Activated T-cell treated with anti-CD3 and anti-CD28 coated beads, Interleukin-2, amount 50 U/mL, for 24 hours (primary cell): ENCODE data around the gene NKD2.
"Not testable (repeated sequence)": the region's sequence is repeated elsewhere in the genome, so short reads cannot be mapped to it uniquely, and the experiment has no call there.

Experiments
- DNase-seq: peaks from one replicate; pipeline ENCODE4 v3.0.0-alpha.2; 2020
- H3K27ac Mint-ChIP-seq: 2 replicates; pipeline ENCODE4 v1.8.0; 2020; ENCODE audit warnings: mild to moderate bottlenecking, mixed read lengths
- H3K27me3 Mint-ChIP-seq: 2 replicates; pipeline ENCODE4 v1.8.0; 2020; ENCODE audit warnings: mixed read lengths
- H3K36me3 Mint-ChIP-seq: 2 replicates; pipeline ENCODE4 v1.8.0; 2020; ENCODE audit warnings: low read depth, mixed read lengths
- H3K4me1 Mint-ChIP-seq: 2 replicates; pipeline ENCODE4 v1.8.0; 2020; ENCODE audit warnings: low read depth, mixed read lengths
- H3K4me3 Mint-ChIP-seq: 2 replicates; pipeline ENCODE4 v1.8.0; 2020; ENCODE audit warnings: mild to moderate bottlenecking, moderate library complexity, mixed read lengths
- H3K9me3 Mint-ChIP-seq: 2 replicates; pipeline ENCODE4 v1.8.0; 2020; ENCODE audit warnings: mixed read lengths

The NKD2 gene

GRCh38 chr5:1074226-1074625, 65.6 kb downstream of the NKD2 start:
- Mint-ChIP-seq H3K4me3 (no peak overlapping the region), H3K27me3 (no peaks in the 10 kb centered on the region), H3K36me3 (peaks cover 47% of the 10 kb centered on the region), H3K4me1 (no peaks in the 10 kb centered on the region), H3K27ac (no peak overlapping the region), H3K9me3 (no peaks in the 10 kb centered on the region)
- DNase-seq, result no peak

- H3K27me3 Mint-ChIP-seq, result no peaks in the 10 kb centered on the region
- no peaks in the 10 kb centered on the region for H3K4me1 Mint-ChIP-seq
- DNase-seq, result no peak
- no peak overlapping the region for H3K27ac Mint-ChIP-seq
- no peaks in the 10 kb centered on the region for H3K9me3 Mint-ChIP-seq
- peaks cover 50% of the 10 kb centered on the region for H3K36me3 Mint-ChIP-seq
- H3K4me3 Mint-ChIP-seq, result no peak overlapping the region
These were observed 66.4 kb downstream of the NKD2 start for GRCh38 chr5:1074816-1075554.

GRCh38 chr5:1075555-1075881, 66.9 kb downstream of the NKD2 start:
- DNase-seq, result no peak

GRCh38 chr5:1075931-1076330, 67.3 kb downstream of the NKD2 start:
- Mint-ChIP-seq H3K36me3 (peaks cover 56% of the 10 kb centered on the region), H3K27ac (no peak overlapping the region), H3K4me3 (no peak overlapping the region), H3K9me3 (no peaks in the 10 kb centered on the region), H3K27me3 (no peaks in the 10 kb centered on the region), H3K4me1 (no peaks in the 10 kb centered on the region)
- DNase-seq, result no peak

More at GRCh38 chr5:1075555-1075881, 66.9 kb downstream of the NKD2 start:
- Mint-ChIP-seq H3K36me3 (peaks cover 52% of the 10 kb centered on the region), H3K4me3 (no peak overlapping the region), H3K9me3 (no peaks in the 10 kb centered on the region), H3K27ac (no peak overlapping the region), H3K4me1 (no peaks in the 10 kb centered on the region), H3K27me3 (no peaks in the 10 kb centered on the region)

DNA sequence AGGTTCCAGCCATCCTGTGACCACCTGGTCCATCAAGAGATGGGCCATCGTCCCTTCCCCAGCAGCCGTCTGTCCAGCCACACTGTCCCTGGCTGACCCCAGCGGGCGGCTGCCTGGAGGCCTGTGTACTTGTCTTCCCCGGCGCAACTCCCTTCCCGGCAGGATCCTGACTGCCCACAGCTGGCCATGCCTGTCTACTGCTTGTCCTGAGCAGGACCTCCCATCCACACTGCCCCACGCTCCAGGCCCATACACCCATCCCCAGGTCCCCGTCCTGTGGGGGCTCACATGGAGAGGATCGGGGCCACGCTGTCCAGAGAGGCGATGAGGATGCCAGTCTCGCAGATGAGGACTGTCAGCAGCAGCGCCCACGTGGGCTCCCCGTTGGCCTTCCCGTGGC, 67.8 kb downstream of the NKD2 start:
- Mint-ChIP-seq H3K27me3 (no peaks in the 10 kb centered on the region), H3K27ac (no peak overlapping the region), H3K9me3 (no peaks in the 10 kb centered on the region), H3K4me1 (no peaks in the 10 kb centered on the region), H3K4me3 (no peak overlapping the region), H3K36me3 (peaks cover 61% of the 10 kb centered on the region)
- DNase-seq, result no peak

DNA sequence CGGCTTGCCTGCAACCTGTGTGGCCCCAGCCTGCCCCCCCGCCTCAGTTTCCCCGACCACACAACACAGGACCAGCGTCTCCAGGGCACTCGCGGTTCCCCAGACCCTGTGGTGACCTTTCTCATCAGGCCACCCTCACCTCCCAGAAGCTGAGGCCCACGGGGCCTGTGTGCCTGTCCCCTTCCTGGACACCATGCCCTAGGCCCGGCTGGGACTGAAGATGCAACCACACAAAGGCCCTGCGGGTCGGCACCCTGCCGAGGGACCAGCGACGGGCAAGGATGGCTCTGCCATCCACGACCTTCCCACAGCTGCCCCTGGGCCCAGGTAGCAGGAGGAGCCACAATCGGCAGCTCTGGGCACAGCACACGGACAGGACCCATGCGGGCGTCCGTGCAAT, 68.4 kb downstream of the NKD2 start:
- Mint-ChIP-seq H3K27ac (no peak overlapping the region), H3K4me3 (no peak overlapping the region), H3K9me3 (no peaks in the 10 kb centered on the region), H3K27me3 (no peaks in the 10 kb centered on the region), H3K36me3 (peaks cover 64% of the 10 kb centered on the region), H3K4me1 (no peaks in the 10 kb centered on the region)
- no peak for DNase-seq

DNA sequence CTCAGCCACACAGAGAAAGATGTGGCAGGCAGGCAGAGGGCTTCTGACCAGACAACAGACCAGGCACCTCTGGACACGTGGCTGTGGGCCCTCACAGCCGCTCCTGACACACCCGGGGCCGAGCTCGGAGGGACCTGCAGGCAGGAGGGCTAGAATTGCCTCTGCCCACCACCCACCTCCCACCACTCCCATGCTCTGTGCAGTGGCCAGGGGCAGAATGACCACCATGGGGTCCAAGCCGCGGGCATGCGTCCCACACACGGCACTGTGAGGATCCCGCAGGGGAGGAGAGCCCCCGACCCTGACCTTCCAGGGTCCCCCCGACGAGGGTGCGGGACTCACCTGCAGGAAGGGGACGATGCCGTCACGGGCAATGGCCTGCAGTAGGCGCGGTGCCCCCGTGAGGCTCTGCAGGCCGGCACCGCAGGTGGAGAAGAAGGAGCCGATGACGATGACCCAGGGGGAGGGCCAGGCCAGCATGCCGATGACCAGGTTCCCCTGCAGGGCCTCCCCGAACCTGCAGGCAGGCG, 69.0 kb downstream of the NKD2 start:
- no peaks in the 10 kb centered on the region for H3K27me3 Mint-ChIP-seq
- H3K9me3 Mint-ChIP-seq, result no peaks in the 10 kb centered on the region
- H3K27ac Mint-ChIP-seq, result no peak overlapping the region
- DNase-seq, result no peak
- H3K4me3 Mint-ChIP-seq, result no peak overlapping the region
- peaks cover 64% of the 10 kb centered on the region for H3K36me3 Mint-ChIP-seq
- H3K4me1 Mint-ChIP-seq, result no peaks in the 10 kb centered on the region

GRCh38 chr5:1078206-1078605, 69.6 kb downstream of the NKD2 start:
- Mint-ChIP-seq H3K27ac (peak overlapping the region; percentile 44), H3K4me1 (no peaks in the 10 kb centered on the region), H3K9me3 (no peaks in the 10 kb centered on the region), H3K27me3 (no peaks in the 10 kb centered on the region), H3K4me3 (no peak overlapping the region), H3K36me3 (peaks cover 68% of the 10 kb centered on the region)
- no peak for DNase-seq

- Mint-ChIP-seq H3K9me3 (no peaks in the 10 kb centered on the region), H3K4me1 (no peaks in the 10 kb centered on the region)
These were observed 70.2 kb downstream of the NKD2 start for GRCh38 chr5:1078851-1079250.

DNA sequence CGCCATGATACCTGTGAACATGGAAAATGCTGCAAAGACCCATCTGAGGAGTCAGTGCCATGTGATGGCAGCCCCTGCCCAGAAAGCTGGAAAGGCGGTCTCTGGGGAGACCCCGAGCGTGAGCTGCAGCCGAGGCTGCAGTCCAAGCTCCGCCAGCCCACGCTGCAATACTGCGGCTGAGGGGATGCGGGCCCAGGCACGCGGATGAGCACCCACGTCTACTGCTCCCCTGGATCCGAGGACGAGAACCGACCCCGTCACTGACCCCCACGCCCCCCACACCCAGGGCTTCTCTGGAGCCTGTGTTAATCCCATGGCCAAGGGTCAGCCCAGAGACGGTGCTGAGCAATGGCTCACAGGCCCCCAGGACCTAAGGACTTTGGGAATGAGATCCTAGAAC, 70.9 kb downstream of the NKD2 start:
- no peaks in the 10 kb centered on the region for H3K27me3 Mint-ChIP-seq
- H3K36me3 Mint-ChIP-seq, result peaks cover 71% of the 10 kb centered on the region
- H3K4me3 Mint-ChIP-seq, result no peak overlapping the region
- H3K27ac Mint-ChIP-seq, result no peak overlapping the region
- no peak for DNase-seq
- H3K4me1 Mint-ChIP-seq, result no peaks in the 10 kb centered on the region
- no peaks in the 10 kb centered on the region for H3K9me3 Mint-ChIP-seq

More at GRCh38 chr5:1078851-1079250, 70.2 kb downstream of the NKD2 start:
- H3K27me3 Mint-ChIP-seq, result no peaks in the 10 kb centered on the region
- no peak for DNase-seq
- no peak overlapping the region for H3K27ac Mint-ChIP-seq
- H3K4me3 Mint-ChIP-seq, result no peak overlapping the region
- peaks cover 71% of the 10 kb centered on the region for H3K36me3 Mint-ChIP-seq

GRCh38 chr5:1079961-1080360, 71.4 kb downstream of the NKD2 start:
- Mint-ChIP-seq H3K27ac (no peak overlapping the region), H3K4me1 (no peaks in the 10 kb centered on the region), H3K36me3 (peaks cover 71% of the 10 kb centered on the region), H3K9me3 (no peaks in the 10 kb centered on the region), H3K4me3 (no peak overlapping the region), H3K27me3 (no peaks in the 10 kb centered on the region)
- DNase-seq, result no peak

DNA sequence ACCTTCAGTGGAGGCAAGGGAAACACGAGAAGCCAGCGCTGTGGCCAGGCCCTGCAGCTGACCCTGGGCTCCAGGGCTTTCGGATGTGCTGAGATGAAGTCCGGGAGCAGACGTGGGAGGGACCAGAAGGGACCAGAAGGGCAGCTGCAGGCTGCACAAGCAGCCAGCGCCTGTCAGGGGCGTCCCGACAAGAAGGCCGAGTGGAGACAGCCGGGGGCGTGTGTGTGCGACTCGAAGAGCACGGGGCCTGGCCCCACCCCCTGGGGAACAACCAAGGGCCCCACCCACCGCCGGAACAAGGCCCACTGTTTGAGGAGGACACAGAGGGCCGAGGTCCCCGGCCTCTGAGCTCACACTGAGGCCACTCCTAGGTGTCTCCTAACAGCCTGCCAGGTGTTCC, 71.8 kb downstream of the NKD2 start:
- Mint-ChIP-seq H3K4me3 (no peak overlapping the region), H3K4me1 (no peaks in the 10 kb centered on the region), H3K27me3 (no peaks in the 10 kb centered on the region), H3K36me3 (peaks cover 72% of the 10 kb centered on the region), H3K9me3 (no peaks in the 10 kb centered on the region), H3K27ac (peak overlapping the region; percentile 82)
- DNase-seq, result no peak

DNA sequence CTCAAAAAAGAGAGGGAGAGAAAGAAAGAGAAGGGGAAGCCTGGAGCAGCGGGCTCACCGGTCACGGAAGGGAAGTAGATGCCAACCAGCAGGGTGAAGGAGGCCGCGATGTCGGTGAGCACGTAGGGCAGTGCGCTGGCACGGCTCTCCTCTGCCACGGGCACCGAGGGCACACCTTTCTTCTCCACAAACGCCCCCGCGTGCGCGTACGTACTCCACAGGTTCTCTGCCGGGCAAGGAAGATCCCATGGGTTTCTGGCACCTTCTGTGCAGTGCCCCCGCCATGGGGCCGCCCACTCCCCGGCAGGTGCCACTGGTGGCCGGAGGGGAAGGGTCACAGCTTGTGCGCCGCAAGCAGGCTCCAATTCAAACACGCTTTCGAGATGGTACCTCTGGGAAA, 72.9 kb downstream of the NKD2 start:
- Mint-ChIP-seq H3K9me3 (no peaks in the 10 kb centered on the region), H3K27ac (peak overlapping the region; percentile 82), H3K4me1 (no peaks in the 10 kb centered on the region), H3K4me3 (no peak overlapping the region), H3K27me3 (no peaks in the 10 kb centered on the region), H3K36me3 (peaks cover 70% of the 10 kb centered on the region)
- DNase-seq, result no peak

GRCh38 chr5:1083026-1083425, 74.4 kb downstream of the NKD2 start:
- peak overlapping the region; percentile 55 for H3K27ac Mint-ChIP-seq
- H3K27me3 Mint-ChIP-seq, DNase-seq, H3K4me1 Mint-ChIP-seq, H3K9me3 Mint-ChIP-seq, H3K4me3 Mint-ChIP-seq: not testable (repeated sequence)
- peaks cover 71% of the 10 kb centered on the region for H3K36me3 Mint-ChIP-seq

- H3K4me3 Mint-ChIP-seq, result no peak overlapping the region
- no peaks in the 10 kb centered on the region for H3K9me3 Mint-ChIP-seq
- H3K27ac Mint-ChIP-seq, result no peak overlapping the region
- H3K4me1 Mint-ChIP-seq, result no peaks in the 10 kb centered on the region
- H3K27me3 Mint-ChIP-seq, result no peaks in the 10 kb centered on the region
- no peak for DNase-seq
- H3K36me3 Mint-ChIP-seq, result peaks cover 72% of the 10 kb centered on the region
These were observed 75.4 kb downstream of the NKD2 start for GRCh38 chr5:1083823-1084605.
